NCI-H226 (cell line): ENCODE results near the gene TAF7.
"Not testable (repeated sequence)": the region's sequence is repeated elsewhere in the genome, so short reads cannot be mapped to it uniquely, and the experiment has no call there.

Experiments
- DNase-seq: peaks from one replicate; pipeline ENCODE4 v3.0.0-alpha.2; 2015

Gene TAF7, protein sequence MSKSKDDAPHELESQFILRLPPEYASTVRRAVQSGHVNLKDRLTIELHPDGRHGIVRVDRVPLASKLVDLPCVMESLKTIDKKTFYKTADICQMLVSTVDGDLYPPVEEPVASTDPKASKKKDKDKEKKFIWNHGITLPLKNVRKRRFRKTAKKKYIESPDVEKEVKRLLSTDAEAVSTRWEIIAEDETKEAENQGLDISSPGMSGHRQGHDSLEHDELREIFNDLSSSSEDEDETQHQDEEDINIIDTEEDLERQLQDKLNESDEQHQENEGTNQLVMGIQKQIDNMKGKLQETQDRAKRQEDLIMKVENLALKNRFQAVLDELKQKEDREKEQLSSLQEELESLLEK

DNA sequence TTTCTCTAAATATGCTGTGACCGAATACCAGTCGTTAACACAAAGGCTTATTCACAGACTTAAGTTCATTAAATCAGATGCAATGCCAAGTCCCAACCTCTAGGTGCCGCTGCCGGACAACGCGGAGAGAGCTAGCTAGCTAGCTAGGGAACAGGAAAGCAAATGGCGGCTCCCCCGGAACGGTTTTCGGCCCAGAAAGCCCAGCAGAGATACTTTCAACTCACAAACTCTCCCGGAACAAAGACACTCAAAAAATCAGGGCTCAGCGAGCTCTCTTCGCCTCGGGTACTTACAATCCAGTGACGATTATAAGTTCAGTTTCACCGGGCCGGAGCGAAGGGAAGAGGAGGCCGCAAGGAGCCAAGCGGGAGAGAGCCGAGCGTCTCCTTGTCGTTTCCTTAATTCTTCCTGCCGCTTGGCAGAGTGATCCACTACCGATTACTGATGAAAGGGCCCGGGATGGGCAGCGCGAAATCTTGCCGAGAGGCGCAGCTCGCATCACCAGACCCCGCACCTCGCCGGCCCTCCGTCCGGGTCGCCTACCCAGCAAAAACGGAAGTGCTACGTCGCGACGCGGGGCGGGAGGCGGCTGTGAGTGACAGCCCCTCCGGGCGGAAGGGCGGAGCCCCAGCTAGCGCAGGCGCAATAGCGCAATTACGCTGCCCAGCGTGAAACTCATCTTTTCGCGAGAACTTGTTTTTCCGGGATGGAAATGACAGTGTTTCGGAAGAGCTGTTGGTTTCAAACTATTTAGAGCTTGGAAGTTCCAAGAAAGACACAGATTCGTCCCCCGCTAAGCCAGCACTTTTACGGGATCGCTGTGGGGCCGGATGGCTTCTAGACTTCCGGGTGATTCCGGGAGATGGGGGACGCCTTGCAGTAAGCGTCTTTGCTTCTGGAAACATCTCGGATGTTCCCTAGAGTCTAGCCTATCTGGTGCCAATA, at the start of gene TAF7:
Gene TAF7, minus strand, starts transcription at position 560 of the 945 bp plus-strand sequence. CDS start 740 bp downstream, outside the sequence.
- peak; percentile 85 for DNase-seq

DNA sequence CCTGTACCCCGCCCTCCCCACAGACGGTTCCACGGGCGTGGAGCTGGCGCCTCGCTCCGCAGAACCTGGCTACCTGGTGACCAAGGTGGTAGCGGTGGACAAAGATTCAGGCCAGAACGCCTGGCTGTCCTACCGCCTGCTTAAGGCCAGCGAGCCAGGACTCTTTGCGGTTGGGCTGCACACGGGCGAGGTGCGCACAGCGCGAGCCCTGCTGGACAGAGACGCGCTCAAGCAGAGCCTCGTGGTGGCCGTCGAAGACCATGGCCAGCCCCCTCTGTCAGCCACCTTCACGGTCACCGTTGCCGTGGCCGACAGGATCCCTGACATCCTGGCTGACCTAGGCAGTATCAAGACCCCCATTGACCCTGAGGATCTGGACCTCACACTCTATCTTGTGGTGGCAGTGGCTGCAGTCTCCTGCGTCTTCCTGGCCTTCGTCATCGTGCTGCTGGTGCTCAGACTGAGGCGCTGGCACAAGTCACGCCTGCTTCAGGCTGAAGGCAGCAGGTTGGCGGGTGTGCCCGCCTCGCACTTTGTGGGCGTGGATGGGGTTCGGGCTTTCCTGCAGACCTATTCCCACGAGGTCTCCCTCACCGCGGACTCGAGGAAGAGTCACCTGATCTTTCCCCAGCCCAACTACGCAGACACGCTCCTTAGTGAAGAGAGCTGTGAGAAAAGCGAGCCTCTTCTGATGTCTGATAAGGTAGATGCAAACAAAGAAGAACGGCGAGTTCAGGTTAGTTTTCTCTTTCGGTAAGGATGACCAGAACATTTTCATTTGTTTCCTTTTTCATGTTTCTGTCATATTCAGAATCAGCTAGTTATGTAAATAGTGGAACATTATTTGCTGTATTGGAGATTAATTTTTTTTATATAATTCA, 45.7 kb upstream of the TAF7 start:
- DNase-seq = no peak

DNA sequence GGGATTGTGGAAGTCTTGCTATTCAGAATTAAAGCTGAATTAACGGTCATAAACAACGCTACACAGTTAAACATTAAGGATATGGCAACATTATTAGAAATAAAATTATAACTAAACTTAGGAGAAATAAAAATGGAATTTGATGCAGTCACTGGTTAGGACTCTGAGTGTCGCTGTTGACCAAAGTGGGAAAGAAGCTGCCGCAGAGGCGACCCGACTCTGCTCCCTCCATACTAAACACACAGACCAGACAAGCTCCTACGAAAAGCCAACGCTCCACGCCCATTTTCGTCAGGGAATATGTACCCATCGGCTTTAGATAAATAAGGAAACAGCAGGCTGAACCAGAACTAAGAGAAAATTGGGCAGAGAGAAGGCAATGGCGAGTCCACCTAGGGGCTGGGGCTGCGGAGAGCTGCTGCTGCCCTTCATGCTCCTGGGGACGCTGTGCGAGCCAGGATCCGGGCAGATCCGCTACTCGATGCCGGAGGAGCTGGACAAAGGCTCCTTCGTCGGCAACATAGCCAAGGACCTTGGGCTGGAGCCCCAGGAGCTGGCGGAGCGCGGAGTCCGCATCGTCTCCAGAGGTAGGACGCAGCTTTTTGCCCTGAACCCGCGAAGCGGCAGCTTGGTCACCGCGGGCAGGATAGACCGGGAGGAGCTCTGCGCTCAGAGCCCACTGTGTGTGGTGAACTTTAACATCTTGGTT, 43.5 kb upstream of the TAF7 start, which contains the start of gene PCDHGA5:
Gene PCDHGA5, plus strand, starts transcription at position 211 of the 709 bp plus-strand sequence. Its CDS starts 169 bp downstream, at position 380.
- no peak for DNase-seq

DNA sequence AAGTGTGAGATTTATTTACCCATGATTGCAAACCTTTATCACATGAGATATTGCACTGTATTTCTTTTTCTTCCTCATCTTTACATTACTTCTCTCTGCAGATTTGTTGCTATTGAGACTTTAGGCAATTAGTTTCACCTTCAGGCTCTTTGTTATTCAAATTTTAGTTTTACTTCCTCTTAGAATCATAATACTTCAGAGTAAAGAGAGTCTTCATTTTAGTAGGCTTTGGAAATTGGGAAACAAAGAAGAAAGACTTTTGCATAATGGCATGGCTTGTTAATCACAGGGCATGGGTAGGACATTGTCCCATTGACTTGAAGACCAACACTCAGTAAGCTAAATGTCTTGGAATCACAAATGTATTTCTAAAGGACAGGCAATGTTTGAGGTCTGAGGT, 42.1 kb upstream of the TAF7 start:
- DNase-seq = no peak

DNA sequence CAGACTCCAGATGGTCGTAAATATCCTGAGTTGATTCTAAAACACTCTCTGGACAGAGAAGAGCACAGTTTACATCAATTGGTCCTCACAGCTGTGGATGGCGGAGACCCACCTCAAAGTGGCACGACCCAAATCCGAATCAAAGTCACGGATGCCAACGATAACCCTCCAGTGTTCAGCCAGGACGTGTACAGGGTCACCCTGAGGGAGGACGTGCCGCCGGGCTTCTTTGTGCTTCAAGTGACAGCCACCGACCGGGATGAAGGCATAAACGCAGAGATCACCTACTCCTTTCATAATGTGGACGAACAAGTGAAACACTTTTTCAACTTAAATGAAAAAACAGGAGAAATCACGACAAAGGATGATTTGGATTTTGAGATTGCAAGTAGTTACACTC, 40.1 kb upstream of the TAF7 start:
- no peak for DNase-seq

DNA sequence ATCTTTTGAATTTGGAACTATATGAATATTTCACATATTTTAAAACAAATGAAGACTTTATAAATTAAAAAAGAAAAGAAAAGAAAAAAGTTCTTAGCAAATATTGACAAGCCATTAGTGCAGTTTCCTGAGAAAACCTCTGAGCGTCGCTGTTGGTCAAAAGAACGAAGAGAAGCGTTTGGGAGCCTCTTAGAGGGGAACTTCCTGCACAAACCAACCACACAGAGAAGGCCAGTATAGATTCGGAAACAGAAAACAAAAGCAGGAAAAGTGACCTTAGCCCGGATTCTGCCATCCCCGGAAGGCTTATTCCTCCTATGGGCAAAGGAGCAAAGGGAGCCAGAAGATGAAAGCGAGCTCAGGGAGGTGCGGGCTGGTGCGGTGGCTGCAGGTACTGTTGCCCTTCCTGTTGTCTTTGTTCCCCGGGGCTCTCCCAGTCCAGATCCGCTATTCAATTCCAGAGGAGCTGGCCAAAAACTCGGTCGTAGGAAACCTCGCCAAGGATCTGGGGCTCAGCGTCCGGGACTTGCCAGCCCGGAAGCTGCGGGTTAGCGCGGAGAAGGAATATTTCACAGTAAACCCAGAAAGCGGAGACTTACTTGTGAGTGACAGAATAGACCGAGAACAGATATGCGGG, 39.3 kb upstream of the TAF7 start, which contains the start of gene PCDHGB2:
Gene PCDHGB2, plus strand, starts transcription at position 205 of the 637 bp plus-strand sequence. Its CDS starts 142 bp downstream, at position 347.
- DNase-seq = peak; percentile 14

DNA sequence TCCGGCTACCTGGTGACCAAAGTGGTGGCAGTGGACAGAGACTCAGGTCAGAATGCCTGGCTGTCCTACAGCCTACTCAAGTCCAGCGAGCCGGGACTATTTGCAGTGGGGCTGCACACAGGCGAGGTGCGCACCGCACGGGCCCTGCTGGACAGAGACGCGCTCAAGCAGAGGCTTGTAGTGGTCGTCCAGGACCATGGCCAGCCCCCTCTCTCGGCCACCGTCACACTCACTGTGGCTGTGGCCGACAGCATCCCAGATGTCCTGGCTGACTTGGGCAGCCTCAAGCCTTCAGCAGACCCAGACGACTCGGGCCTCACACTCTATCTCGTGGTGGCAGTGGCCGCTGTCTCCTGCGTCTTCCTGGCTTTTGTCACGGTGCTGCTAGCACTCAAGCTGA, 36.4 kb upstream of the TAF7 start:
- DNase-seq = no peak

DNA sequence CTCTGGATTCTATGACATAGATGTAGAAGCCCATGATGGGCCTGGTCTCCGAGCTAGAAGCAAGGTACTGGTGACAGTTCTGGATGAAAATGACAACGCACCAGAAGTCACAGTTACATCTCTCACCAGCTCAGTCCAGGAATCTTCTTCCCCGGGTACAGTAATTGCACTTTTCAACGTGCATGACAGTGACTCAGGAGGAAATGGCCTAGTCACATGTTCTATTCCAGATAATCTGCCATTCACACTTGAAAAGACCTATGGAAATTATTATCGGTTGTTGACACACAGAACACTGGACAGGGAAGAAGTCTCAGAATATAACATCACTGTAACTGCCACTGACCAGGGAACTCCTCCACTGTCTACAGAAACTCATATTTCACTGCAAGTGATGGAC, 35.5 kb upstream of the TAF7 start:
- no peak for DNase-seq

DNA sequence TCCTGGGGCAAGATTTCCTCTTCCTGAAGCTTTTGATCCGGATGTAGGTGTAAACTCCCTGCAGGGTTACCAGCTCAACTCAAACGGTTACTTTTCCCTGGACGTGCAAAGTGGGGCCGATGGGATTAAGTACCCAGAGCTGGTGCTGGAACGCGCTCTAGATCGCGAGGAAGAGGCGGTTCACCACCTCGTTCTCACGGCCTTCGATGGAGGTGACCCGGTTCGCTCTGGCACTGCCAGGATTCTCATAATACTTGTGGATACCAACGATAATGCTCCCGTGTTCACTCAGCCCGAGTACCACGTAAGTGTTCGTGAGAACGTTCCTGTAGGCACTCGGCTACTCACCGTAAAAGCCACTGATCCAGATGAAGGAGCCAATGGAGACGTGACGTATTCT, 35.1 kb upstream of the TAF7 start:
- DNase-seq = no peak

DNA sequence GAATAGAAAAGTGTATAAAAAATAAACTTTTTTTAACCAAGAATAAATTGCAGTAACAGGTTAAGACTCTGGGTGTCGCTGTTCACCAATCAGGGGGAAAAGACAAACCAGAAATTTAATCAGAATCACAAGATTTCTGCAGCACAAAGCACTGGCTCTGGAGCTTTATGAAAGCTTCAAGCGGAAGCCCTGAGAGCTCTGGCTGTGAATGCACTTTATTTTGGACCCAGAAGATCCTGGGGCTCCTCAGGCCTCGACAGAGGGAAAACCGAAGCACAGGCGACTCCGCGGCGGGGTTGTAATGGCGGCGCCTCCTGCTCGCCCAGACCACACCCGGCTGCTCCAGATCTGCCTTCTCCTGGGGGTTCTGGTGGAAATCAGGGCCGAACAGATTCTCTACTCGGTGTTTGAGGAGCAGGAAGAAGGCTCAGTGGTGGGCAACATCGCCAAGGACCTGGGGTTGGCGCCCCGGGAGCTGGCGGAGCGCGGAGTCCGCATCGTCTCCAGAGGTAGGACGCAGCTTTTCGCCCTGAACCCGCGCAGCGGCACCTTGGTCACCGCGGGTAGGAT, 34.4 kb upstream of the TAF7 start, which contains the start of gene PCDHGA4:
Gene PCDHGA4, plus strand, starts transcription at position 122 of the 570 bp plus-strand sequence. Its CDS starts 87 bp downstream, at position 209.
- no peak for DNase-seq

DNA sequence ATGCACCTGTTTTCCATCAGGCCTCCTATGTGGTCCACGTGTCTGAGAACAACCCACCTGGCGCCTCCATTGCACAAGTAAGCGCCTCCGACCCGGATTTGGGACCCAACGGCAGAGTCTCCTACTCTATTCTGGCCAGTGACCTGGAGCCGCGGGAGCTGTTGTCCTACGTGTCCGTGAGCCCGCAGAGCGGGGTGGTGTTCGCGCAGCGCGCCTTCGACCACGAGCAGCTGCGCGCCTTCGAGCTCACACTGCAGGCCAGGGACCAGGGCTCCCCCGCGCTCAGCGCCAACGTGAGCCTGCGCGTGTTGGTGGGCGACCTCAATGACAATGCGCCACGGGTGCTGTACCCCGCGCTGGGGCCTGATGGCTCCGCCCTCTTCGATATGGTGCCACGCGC, 31.0 kb upstream of the TAF7 start:
- no peak for DNase-seq

DNA sequence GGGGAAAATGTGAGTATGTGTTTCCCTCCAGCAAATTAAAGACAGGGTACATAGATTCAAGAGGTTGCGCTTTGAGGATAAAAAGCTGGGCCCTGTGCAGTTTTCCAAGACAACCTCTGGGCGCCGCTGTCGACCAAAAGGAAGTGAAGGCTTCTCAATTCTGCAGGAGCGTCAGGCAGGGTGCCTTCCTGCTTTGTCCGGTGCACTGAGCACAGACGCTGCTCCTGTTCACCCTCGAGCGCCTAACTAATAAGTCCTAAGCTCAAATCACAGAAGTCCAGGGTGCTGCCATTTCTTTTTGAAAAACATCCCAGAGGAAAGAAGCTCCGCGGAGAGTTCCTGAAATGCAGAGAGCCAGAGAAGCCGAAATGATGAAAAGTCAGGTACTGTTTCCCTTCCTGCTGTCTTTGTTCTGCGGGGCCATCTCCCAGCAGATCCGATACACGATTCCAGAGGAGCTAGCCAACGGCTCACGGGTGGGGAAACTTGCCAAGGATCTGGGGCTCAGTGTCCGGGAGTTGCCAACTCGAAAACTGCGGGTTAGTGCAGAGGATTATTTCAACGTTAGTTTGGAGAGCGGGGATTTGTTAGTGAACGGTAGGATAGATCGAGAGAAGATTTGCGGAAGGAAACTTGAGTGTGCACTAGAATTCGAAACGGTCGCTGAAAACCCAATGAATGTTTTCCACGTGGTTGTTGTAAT, 29.5 kb upstream of the TAF7 start, which contains the start of gene PCDHGB1:
Gene PCDHGB1, plus strand, starts transcription at position 183 of the 703 bp plus-strand sequence. Its CDS starts 162 bp downstream, at position 345.
- peak; percentile 38 for DNase-seq

DNA sequence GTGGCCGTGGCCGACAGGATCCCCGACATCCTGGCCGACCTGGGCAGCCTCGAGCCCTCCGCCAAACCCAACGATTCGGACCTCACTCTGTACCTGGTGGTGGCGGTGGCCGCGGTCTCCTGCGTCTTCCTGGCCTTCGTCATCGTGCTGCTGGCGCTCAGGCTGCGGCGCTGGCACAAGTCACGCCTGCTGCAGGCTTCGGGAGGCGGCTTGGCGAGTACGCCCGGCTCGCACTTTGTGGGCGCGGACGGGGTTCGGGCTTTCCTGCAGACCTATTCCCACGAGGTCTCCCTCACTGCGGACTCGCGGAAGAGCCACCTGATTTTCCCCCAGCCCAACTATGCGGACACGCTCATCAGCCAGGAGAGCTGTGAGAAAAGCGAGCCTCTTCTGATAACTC, 25.4 kb upstream of the TAF7 start:
- DNase-seq = not testable (repeated sequence)

DNA sequence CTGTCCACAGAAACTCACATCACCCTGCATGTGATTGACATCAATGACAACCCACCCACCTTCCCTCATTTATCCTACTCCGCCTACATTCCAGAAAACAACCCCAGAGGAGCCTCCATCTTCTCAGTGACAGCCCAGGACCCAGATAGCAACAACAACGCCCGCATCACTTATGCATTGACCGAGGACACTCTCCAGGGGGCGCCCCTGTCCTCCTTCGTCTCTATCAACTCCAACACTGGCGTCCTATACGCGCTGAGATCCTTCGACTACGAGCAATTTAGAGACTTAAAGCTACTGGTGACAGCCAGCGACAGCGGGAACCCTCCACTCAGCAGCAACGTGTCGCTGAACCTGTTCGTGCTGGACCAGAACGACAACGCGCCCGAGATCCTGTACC, 24.7 kb upstream of the TAF7 start:
- no peak for DNase-seq

DNA sequence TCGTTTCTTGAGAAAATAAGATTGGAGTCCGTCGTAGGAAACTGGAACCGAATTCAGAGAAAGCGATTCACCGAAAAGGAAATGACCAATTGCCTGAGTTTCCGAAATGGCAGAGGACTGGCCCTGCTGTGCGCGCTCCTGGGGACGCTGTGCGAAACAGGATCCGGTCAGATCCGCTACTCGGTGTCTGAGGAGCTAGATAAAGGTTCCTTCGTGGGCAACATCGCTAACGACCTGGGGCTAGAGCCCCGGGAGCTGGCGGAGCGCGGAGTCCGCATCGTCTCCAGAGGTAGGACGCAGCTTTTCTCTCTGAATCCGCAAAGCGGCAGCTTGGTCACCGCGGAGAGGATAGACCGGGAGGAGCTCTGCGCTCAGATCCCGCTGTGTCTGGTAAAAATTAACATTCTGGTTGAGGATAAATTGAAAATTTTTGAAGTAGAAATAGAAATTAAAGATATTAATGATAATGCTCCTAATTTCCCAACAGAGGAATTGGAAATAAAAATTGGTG, 23.4 kb upstream of the TAF7 start:
- no peak for DNase-seq

DNA sequence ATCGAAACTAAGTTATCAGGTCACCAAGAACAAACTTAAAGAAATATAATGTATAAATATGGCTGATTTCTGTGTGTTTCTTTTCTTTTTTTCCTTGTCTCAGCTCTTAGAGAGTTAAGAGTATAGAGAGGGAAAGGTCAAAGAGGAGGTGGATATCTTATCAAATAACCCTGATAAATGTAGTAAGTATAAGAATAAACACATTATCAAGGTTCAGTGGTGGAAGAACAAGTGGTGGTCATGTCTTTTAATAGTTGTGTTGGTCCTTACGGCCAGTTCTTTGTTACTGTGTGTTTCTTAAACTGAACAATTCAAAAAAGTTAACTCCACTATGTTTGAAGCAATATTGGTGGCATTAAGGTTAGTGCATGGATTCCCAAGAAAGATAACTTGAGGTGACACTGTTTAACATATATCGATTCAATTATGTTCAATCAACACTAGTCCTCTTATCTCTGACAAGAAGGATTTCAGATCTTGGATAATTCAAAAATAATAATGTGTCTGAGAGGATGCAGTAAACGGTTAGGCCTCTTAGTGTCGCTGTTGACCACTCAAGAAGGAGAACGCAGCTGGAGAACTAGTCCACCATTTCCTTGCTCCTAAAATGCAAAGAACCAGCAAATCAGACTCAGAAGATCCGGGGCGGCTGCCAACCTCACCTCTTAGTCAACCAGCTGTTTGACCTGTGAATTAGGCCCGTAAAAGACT, 22.8 kb upstream of the TAF7 start, which contains the start of gene PCDHGA3:
Gene PCDHGA3, plus strand, starts transcription at position 588 of the 711 bp plus-strand sequence. CDS start 205 bp downstream, outside the sequence.
- DNase-seq = no peak

DNA sequence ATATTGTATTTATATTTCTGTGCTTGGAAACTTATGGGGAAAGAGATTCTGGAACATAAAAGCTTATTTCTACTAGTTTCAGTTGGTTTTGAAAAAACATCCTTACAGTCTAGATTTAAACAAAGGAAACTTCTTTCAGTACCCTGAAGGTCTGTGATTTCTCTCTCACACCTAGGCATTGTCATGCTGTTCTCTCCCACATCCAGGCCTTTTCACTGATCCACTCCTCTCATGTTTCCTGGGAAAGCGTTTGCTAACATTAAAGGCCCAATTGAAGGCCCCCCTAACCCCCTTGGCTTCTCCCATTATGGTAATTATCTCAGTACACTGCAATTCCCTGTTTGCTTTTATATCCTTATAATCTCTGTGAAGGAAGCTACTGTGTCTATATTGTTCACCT, 22.2 kb upstream of the TAF7 start:
- DNase-seq = no peak

DNA sequence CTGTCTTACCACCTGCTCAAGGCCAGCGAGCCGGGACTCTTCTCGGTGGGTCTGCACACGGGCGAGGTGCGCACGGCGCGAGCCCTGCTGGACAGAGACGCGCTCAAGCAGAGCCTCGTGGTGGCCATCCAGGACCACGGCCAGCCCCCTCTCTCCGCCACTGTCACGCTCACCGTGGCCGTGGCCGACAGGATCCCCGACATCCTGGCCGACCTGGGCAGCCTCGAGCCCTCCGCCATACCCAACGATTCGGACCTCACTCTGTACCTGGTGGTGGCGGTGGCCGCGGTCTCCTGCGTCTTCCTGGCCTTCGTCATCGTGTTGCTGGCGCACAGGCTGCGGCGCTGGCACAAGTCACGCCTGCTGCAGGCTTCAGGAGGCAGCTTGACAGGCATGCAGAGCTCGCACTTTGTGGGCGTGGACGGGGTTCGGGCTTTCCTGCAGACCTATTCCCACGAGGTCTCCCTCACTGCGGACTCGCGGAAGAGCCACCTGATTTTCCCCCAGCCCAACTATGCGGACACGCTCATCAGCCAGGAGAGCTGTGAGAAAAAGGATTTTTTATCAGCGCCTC, 20.3 kb upstream of the TAF7 start:
- DNase-seq = not testable (repeated sequence)
